ENCODE measurements around the gene TSHZ1. TPM values are rescaled to one million over a fixed set of nuclear protein-coding genes. Genes with fewer than 3 reads are reported as not detected.

TSHZ1 gene
- total RNA-seq, 1 donor from 2014 or later, result 4.8 TPM

DNA sequence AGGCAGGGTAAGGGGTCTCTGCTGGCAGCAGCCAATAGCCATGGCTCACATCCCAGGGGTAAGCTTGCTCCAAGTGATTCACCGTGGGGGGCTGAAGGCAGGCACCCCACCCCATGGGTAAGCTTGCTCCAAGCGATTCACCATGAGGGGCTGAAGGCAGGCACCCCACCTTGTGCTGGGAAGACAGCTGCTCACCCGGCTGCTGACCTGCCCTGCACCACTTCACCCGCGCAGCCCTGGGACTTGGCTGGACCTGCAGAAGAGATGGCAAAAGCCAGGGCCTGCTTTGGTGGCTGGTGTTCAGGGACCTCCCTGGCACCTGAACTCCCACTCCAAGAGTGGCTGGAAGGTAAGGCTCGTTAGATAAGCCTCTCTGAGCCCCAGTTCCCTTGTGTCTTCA, 20.9 kb upstream of the TSHZ1 start:
- H3K27me3 ChIP-seq (ENCODE audit: control insufficient read depth, insufficient read depth, low read length), result no peaks in the 10 kb centered on the region
- no peak for DNase-seq (ENCODE audit: low read depth)
- TF ChIP-seq CTCF (IDR thresholded peaks at IDR 0.05; ENCODE audit: insufficient read depth, low read length, poor library complexity, severe bottlenecking), result no peak
- no peaks in the 10 kb centered on the region for H3K36me3 ChIP-seq (ENCODE audit: control insufficient read depth, insufficient read depth, low read length)
- no peak overlapping the region for H3K4me3 ChIP-seq (ENCODE audit: low read depth, low read length)

GRCh38 chr18:75192899-75193298, 17.7 kb upstream of the TSHZ1 start:
- no peaks in the 10 kb centered on the region for H3K36me3 ChIP-seq (ENCODE audit: control insufficient read depth, insufficient read depth, low read length)
- no peaks in the 10 kb centered on the region for H3K27me3 ChIP-seq (ENCODE audit: control insufficient read depth, insufficient read depth, low read length)
- no peak for DNase-seq (ENCODE audit: low read depth)
- no peak for TF ChIP-seq CTCF (IDR thresholded peaks at IDR 0.05; ENCODE audit: insufficient read depth, low read length, poor library complexity, severe bottlenecking)
- H3K4me3 ChIP-seq (ENCODE audit: low read depth, low read length), result no peak overlapping the region

GRCh38 chr18:75198036-75198435, 12.6 kb upstream of the TSHZ1 start:
- DNase-seq (ENCODE audit: low read depth), result no peak
- no peak for TF ChIP-seq CTCF (IDR thresholded peaks at IDR 0.05; ENCODE audit: insufficient read depth, low read length, poor library complexity, severe bottlenecking)
- no peak overlapping the region for H3K4me3 ChIP-seq (ENCODE audit: low read depth, low read length)
- H3K27me3 ChIP-seq (ENCODE audit: control insufficient read depth, insufficient read depth, low read length), result no peaks in the 10 kb centered on the region
- no peaks in the 10 kb centered on the region for H3K36me3 ChIP-seq (ENCODE audit: control insufficient read depth, insufficient read depth, low read length)

DNA sequence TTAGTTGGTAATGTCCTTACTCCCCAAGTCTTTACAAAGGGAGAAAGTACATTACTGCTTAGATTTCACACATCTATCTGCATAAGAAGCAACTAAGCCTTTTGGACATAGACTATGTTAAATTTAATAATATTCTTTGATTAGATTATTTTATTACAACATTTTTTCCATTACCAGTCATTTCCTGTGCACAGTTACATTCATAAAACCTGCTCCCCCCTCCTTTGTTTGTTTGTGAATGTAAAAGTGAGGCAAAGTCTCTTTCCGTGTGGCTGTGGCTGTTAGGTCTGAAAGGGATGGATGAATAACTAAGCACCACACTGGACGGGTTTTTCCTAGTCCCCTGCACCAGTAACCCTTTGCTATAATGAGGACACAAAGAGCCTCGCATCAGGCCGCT, 11.3 kb upstream of the TSHZ1 start:
- DNase-seq (ENCODE audit: low read depth), result no peak
- H3K27me3 ChIP-seq (ENCODE audit: control insufficient read depth, insufficient read depth, low read length), result peaks cover 6% of the 10 kb centered on the region
- H3K4me3 ChIP-seq (ENCODE audit: low read depth, low read length), result no peak overlapping the region
- no peak for TF ChIP-seq CTCF (IDR thresholded peaks at IDR 0.05; ENCODE audit: insufficient read depth, low read length, poor library complexity, severe bottlenecking)
- H3K36me3 ChIP-seq (ENCODE audit: control insufficient read depth, insufficient read depth, low read length), result no peaks in the 10 kb centered on the region

DNA sequence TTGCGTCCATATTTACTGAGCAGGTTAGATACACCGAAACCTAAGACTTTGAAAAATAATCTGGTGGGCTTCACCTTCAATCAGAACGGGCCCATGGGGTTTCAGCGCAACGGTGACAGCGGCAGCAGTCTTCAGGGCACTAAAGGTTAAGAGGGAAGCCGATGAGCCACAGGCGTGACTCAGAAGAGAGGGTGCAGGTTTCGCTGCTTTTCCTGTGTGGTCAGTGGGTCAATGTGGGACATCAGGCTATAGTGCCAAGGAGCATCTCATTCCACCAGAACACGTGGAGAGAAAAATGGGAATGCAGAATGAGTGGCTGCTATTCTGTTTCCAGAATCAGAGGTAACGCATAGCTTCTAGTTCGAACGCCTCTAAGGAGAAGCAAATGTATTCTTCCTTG, 10.5 kb upstream of the TSHZ1 start:
- H3K27me3 ChIP-seq (ENCODE audit: control insufficient read depth, insufficient read depth, low read length), result peaks cover 14% of the 10 kb centered on the region
- no peak for DNase-seq (ENCODE audit: low read depth)
- TF ChIP-seq CTCF (IDR thresholded peaks at IDR 0.05; ENCODE audit: insufficient read depth, low read length, poor library complexity, severe bottlenecking), result no peak
- no peak overlapping the region for H3K4me3 ChIP-seq (ENCODE audit: low read depth, low read length)
- H3K36me3 ChIP-seq (ENCODE audit: control insufficient read depth, insufficient read depth, low read length), result no peaks in the 10 kb centered on the region

DNA sequence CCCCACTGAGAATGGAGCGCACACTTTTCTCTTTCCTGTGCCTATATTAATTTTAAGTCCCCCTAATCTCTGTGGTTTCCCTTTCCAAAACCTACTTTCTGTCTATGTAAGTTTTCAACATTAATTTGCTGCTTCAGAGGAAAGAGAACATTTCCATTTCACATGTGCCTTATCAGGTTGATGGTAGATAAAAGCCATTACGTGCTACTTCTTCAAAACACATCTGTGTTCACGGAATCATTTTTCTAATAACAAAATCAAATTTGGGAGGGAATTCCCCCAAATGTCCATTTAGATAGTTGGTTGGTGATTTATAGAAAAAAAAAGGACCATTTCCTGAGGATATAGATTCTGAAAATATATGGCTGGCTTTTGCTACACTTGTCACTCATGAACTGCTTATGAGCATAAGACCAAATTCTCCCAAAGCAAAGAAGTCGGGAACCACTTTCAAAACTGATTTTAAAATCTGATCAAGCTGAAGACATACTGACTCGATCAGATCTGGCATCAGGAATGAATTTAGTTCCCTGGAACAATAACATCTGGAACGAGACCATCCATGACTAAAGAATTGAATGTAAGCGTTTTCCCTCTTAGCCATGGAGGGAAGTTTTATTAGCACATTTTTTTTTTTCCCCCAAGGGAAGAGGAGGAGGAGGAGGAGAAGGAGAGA, 9.9 kb upstream of the TSHZ1 start:
- Histone ChIP-seq H3K36me3 (ENCODE audit: control insufficient read depth, insufficient read depth, low read length) (no peaks in the 10 kb centered on the region), H3K4me3 (ENCODE audit: low read depth, low read length) (no peak overlapping the region), H3K27me3 (ENCODE audit: control insufficient read depth, insufficient read depth, low read length) (peaks cover 20% of the 10 kb centered on the region)
- DNase-seq (ENCODE audit: low read depth), result no peak
- TF ChIP-seq CTCF (IDR thresholded peaks at IDR 0.05; ENCODE audit: insufficient read depth, low read length, poor library complexity, severe bottlenecking), result no peak

Measured in kidney epithelial cell (primary cell).